AG04450 (cell line): ENCODE results near the gene TMCC2. TPM values are rescaled to one million over a fixed set of nuclear protein-coding genes. Genes with fewer than 3 reads are reported as not detected.

Experiments
- CTCF ChIA-PET: fragments of 300-600, 350-600 bp; formaldehyde crosslinking; extraction: SDS; loops from one replicate; lab custom pipeline; 2022; ENCODE audit warnings: antibody characterized with exemption, inconsistent platforms; lab: Charles Lee
- POLR2A ChIA-PET: fragments of 350-600 bp; formaldehyde crosslinking; extraction: SDS; loops from one replicate; lab custom pipeline; 2021; ENCODE audit warnings: antibody characterized with exemption, inconsistent platforms; lab: Yijun Ruan, JAX
- DNase-seq: peaks from one replicate; pipeline ENCODE4 v3.0.0-alpha.2; 2011; ENCODE audit warnings: low read depth, low spot score
- H3K27ac ChIP-seq: one replicate; pipeline ENCODE4 v1.5.1; 2012; ENCODE audit warnings: low read depth, low read length, control low read depth
- H3K27me3 ChIP-seq: one replicate; pipeline ENCODE4 v1.6.0; 2012; ENCODE audit warnings: low read length; ENCODE audit not compliant: control insufficient read depth, insufficient read depth
- H3K4me3 ChIP-seq: 2 replicates; pipeline ENCODE4 v1.5.1; 2011; ENCODE audit warnings: mild to moderate bottlenecking, low read depth, low read length, control low read depth
- H3K9me3 ChIP-seq: 2 replicates; pipeline ENCODE4 v1.5.1; 2012; ENCODE audit warnings: low read length; ENCODE audit not compliant: control insufficient read depth, insufficient read depth
- polyA plus RNA-seq: library from polyadenylated mRNA; depleted of rRNA; stranded (reverse); fragments of >200 nt; gene quantifications from 2 replicates; pipeline ENCODE4 v1.2.3, GENCODE V29; 2011
- TF ChIP-seq, protein P1 (sequence below): IDR thresholded peaks from 2 replicates; pipeline ENCODE4 v1.5.1; 2011; ENCODE audit warnings: low read depth, low read length, control low read depth, inconsistent platforms

The TMCC2 gene
- polyA plus RNA-seq, 1 experiment = 2.3 TPM

DNA sequence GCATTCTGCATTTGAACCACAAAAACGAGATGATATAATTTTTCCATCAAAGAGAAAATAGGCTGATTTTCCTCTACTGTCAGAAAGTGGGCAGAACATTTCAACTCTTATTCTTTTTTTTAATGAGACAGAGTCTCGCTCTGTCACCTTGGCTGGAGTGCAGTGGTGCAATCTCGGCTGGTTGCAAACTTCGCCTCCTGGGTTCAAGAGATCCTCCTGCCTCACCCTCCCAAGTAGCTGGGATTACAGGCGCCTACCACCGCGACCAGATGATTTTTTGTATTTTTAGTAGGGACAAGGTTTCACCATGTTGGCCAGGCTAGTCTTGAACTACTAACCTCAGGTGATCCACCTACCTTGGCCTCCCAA, 27.8 kb upstream of the TMCC2 start:
- H3K9me3 ChIP-seq = no peaks in the 10 kb centered on the region
- CTCF ChIA-PET = interaction anchor here (1.0 to 2.0 kb wide), 3 partner anchors 22 to 59 kb away, joined by 3 to 9 read pairs (median 3); no protein-coding TSS in a partner anchor
- H3K4me3 ChIP-seq = no peak overlapping the region
- no peak for DNase-seq
- POLR2A ChIA-PET = no interaction called here
- H3K27ac ChIP-seq = no peak overlapping the region
- no peaks in the 10 kb centered on the region for H3K27me3 ChIP-seq
- TF ChIP-seq, protein P1, sequence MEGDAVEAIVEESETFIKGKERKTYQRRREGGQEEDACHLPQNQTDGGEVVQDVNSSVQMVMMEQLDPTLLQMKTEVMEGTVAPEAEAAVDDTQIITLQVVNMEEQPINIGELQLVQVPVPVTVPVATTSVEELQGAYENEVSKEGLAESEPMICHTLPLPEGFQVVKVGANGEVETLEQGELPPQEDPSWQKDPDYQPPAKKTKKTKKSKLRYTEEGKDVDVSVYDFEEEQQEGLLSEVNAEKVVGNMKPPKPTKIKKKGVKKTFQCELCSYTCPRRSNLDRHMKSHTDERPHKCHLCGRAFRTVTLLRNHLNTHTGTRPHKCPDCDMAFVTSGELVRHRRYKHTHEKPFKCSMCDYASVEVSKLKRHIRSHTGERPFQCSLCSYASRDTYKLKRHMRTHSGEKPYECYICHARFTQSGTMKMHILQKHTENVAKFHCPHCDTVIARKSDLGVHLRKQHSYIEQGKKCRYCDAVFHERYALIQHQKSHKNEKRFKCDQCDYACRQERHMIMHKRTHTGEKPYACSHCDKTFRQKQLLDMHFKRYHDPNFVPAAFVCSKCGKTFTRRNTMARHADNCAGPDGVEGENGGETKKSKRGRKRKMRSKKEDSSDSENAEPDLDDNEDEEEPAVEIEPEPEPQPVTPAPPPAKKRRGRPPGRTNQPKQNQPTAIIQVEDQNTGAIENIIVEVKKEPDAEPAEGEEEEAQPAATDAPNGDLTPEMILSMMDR = no peak

DNA sequence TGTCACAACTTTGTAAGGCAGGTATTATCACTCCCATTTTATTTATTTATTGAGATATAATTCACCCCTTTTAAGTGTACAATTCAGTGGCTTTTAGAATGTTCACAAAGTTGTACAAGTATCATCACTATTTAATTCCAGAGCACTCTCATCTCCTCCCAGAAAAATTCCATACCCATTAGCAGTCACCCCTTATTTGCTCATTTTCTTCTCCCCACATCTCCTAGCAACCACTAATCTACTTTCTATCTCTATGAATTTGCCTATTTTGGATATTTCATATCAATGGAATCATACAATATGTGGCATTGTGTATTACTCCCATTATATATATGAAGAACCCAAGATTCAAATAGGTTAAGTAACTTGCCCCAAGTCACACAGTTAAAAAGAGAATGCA, 23.2 kb upstream of the TMCC2 start:
- TF ChIP-seq, protein P1 = no peak
- Histone ChIP-seq H3K27ac (no peak overlapping the region), H3K9me3 (no peaks in the 10 kb centered on the region), H3K27me3 (no peaks in the 10 kb centered on the region), H3K4me3 (no peak overlapping the region)
- no peak for DNase-seq
- CTCF ChIA-PET = interaction anchor here (1.3 to 2.9 kb wide), 3 partner anchors 52 to 82 kb away, joined by 4 to 8 read pairs (median 5); no protein-coding TSS in a partner anchor
- POLR2A ChIA-PET = no interaction called here

DNA sequence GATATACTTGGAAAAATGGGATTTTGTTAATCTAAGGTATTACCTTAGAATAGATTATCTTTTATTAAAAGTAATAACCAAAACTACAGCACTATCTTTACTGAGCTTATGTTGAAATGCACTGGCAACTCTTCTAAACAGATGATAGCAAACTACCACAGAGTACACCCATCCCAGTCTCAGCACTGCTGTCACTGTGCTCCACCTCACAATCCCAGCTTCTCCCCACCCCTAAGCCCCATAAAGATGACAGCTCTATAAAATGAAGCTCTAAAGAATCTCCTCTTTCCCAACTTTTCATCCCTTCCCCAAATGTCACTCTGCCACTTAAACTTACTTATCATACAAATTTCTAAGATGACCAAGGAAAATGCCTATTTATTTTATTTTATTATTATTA, 22.7 kb upstream of the TMCC2 start:
- ChIA-PET CTCF (interaction anchor here (0.6 to 2.9 kb wide), 6 partner anchors 34 to 149 kb away, joined by 3 to 8 read pairs (median 4); no protein-coding TSS in a partner anchor), POLR2A (no interaction called here)
- Histone ChIP-seq H3K27ac (no peak overlapping the region), H3K9me3 (no peaks in the 10 kb centered on the region), H3K27me3 (no peaks in the 10 kb centered on the region), H3K4me3 (no peak overlapping the region)
- TF ChIP-seq, protein P1 = no peak
- no peak for DNase-seq

DNA sequence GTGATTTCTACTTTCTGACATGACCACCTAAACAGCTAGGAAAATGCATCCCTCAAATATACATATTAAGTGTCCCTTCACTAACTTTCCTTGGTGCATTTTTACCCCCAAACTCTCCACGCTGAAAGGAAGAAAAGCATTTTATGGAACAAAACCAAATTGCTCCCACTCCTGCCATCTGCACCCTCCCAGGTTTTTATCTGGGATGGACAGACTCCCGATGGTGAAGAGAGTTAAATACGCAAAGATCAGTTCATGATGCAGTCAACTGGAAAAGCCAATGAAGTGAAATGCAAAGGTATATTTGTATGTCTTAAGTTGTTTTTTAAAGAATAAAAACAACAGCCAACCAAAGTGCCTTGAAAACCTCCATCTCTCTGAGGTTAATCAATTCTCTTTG, 18.9 kb upstream of the TMCC2 start:
- DNase-seq = no peak
- CTCF ChIA-PET = no interaction called here
- Histone ChIP-seq H3K27ac (no peak overlapping the region), H3K4me3 (no peak overlapping the region), H3K9me3 (no peaks in the 10 kb centered on the region; the same call in 1 of the 2 replicates), H3K27me3 (no peaks in the 10 kb centered on the region)
- POLR2A ChIA-PET = no interaction called here
- TF ChIP-seq, protein P1 = no peak

DNA sequence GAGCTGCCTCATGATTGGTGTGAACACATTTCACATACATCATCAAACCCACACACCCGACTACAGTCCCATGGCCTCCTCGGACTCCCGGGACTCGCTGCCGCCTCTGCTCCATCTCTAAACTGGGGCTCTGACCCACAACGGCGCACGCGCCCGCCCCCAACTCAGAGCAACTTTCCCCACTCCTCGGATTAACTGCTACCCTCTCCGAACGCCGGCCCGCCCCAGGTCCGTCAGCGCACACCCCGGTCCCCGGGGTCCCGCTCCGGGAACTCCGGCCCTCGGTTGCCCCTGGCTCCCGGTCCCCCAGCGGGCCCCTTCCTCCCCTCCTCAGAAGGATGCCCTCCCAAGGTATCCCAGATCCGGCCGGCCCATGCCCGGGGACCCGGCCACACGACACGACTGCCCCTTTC, 17.0 kb upstream of the TMCC2 start:
- POLR2A ChIA-PET = no interaction called here
- Histone ChIP-seq H3K27ac (peak overlapping the region; percentile 80), H3K27me3 (no peaks in the 10 kb centered on the region), H3K4me3 (peak overlapping the region; percentile 88), H3K9me3 (no peaks in the 10 kb centered on the region; the same call in 1 of the 2 replicates)
- CTCF ChIA-PET = interaction anchor here (1.0 kb wide), 1 partner anchor 69 kb away, joined by 6 read pairs; no protein-coding TSS in a partner anchor
- TF ChIP-seq, protein P1 = no peak
- no peak for DNase-seq
